HepG2 (cell line): ENCODE measurements around the gene RBL1. TPM values are rescaled to one million over a fixed set of nuclear protein-coding genes. Genes with fewer than 3 reads are reported as not detected.

ENCODE experiments used
- ATAC-seq: fragments of 200-7000 bp; cut with Tn5 transposase; 3 replicates; pipeline ENCODE4 v1.9.1; 2020; ENCODE audit warnings: mild to moderate bottlenecking, moderate library complexity
- BruUV-seq: library from RNA; stranded (reverse); fragments of 400-500 nt; replicated peaks from 2 replicates; lab custom pipeline; 2021; lab: Mats Ljungman, UMichigan
- CTCF ChIA-PET: fragments of 300-600 bp; formaldehyde crosslinking; extraction: SDS; loops from one replicate; lab custom pipeline; 2021; ENCODE audit warnings: low total read pairs, inconsistent platforms, low intra/inter-chr PET ratio; lab: Yijun Ruan, JAX
- POLR2A ChIA-PET: fragments of 350-600 bp; sonication (Branson Sonifier 250); formaldehyde crosslinking; loops from one replicate; lab custom pipeline; 2020; ENCODE audit warnings: antibody characterized with exemption, inconsistent platforms; lab: Yijun Ruan, JAX
- DNase-seq: peaks from one replicate; pipeline ENCODE4 v3.0.0-alpha.2; 2015; ENCODE audit warnings: low spot score
- FAIRE-seq: peaks from 3 replicates; lab custom pipeline; 2011; peaks lifted over from hg19 to GRCh38; lab: Jason Lieb, UNC
- H2AFZ ChIP-seq: one replicate; pipeline ENCODE4 v1.6.1; 2011; ENCODE audit warnings: low read length, inconsistent platforms
- H3K27ac ChIP-seq: fragments of 300-600 bp; 3 replicates; pipeline ENCODE4 v1.8.0; 2011; ENCODE audit warnings: mixed run types, mild to moderate bottlenecking, mixed read lengths, low read length, inconsistent platforms; ENCODE audit not compliant: insufficient read depth; ENCODE audit errors: extremely low read length
- H3K27me3 ChIP-seq, 2 experiments: fragments of 200-600 bp in 1 of 2; 2 replicates in 1 of 2; 3 replicates in 1 of 2; pipeline versions ENCODE4 v1.6.0 to v1.8.0; 2011; ENCODE audit warnings: low read length in 2 of 2, mild to moderate bottlenecking in 2 of 2, moderate library complexity in 2 of 2, inconsistent platforms in 1 of 2; ENCODE audit not compliant: insufficient read depth in 2 of 2, control insufficient read depth in 1 of 2
- H3K36me3 ChIP-seq, 2 experiments: fragments of 200-600 bp in 1 of 2; replicated peaks in 1 of 2; 2 replicates in 1 of 2; 3 replicates in 1 of 2; pipeline versions ENCODE4 v1.5.1 to v1.8.0; 2011; ENCODE audit warnings: low read length in 2 of 2, inconsistent platforms in 1 of 2; ENCODE audit not compliant: insufficient read depth in 2 of 2, control insufficient read depth in 1 of 2
- H3K4me1 ChIP-seq: 2 replicates; pipeline ENCODE4 v1.5.1; 2012; ENCODE audit warnings: low read length, inconsistent platforms; ENCODE audit not compliant: insufficient read depth
- H3K4me2 ChIP-seq: 2 replicates; pipeline ENCODE4 v1.6.0; 2011; ENCODE audit warnings: low read depth, low read length, inconsistent platforms
- H3K4me3 ChIP-seq, 3 experiments: fragments of 200-600 bp in 1 of 3; sonication (generic), shearing (Covaris generic) in 1 of 3; replicated peaks in 1 of 3; 2 replicates each; pipeline ENCODE4 v1.5.1; 2011 to 2016; ENCODE audit warnings: low read length in 3 of 3, inconsistent platforms in 2 of 3, low read depth in 2 of 3, mild to moderate bottlenecking in 2 of 3, control low read depth in 1 of 3, mixed read lengths in 1 of 3; ENCODE audit not compliant: insufficient read depth in 1 of 3
- H3K79me2 ChIP-seq: one replicate; pipeline ENCODE4 v1.6.1; 2011; ENCODE audit warnings: low read length, inconsistent platforms; ENCODE audit not compliant: insufficient read depth
- H3K9ac ChIP-seq: 2 replicates; pipeline ENCODE4 v1.6.0; 2011; ENCODE audit warnings: mild to moderate bottlenecking, low read depth, low read length, inconsistent platforms; ENCODE audit not compliant: insufficient read depth
- H3K9me3 ChIP-seq: 2 replicates; pipeline ENCODE4 v1.5.1; 2012; ENCODE audit warnings: mild to moderate bottlenecking, low read length
- H4K20me1 ChIP-seq: 2 replicates; pipeline ENCODE4 v1.6.0; 2011; ENCODE audit warnings: inconsistent platforms, mild to moderate bottlenecking, low read length, moderate library complexity; ENCODE audit not compliant: insufficient read depth
- ATF7 ChIP-seq, 2 experiments: fragments of 450-650 bp in 1 of 2; sonication (generic) in 1 of 2; formaldehyde crosslinking in 1 of 2; IDR thresholded peaks; 2 replicates each; pipeline versions ENCODE4 v1.4.0 to v1.6.1; 2016 to 2020; ENCODE audit warnings: antibody characterized with exemption in 1 of 2, mild to moderate bottlenecking in 1 of 2, missing genetic modification reagents in 1 of 2
- RERE ChIP-seq: IDR thresholded peaks from 2 replicates; pipeline ENCODE4 v1.6.1; 2016; ENCODE audit warnings: low read depth, missing genetic modification reagents, missing compliant biosample characterization
- ZNF138 ChIP-seq: sonication (generic); formaldehyde crosslinking; IDR thresholded peaks from 2 replicates; pipeline ENCODE4 v1.5.0; 2020; ENCODE audit warnings: mild to moderate bottlenecking, low read depth, missing genetic modification reagents
- ZNF280B ChIP-seq: sonication (generic); formaldehyde crosslinking; IDR thresholded peaks from 2 replicates; pipeline ENCODE4 v1.5.0; 2020; ENCODE audit warnings: missing genetic modification reagents, mild to moderate bottlenecking, borderline replicate concordance
- ZNF773 ChIP-seq: sonication (generic); formaldehyde crosslinking; IDR thresholded peaks from 2 replicates; pipeline ENCODE4 v1.4.0; 2020; ENCODE audit warnings: missing genetic modification reagents, borderline replicate concordance
- WGBS: methylation state at CpG from one replicate; pipeline ENCODE4 v1.1.6; 2017; ENCODE audit warnings: low lambda C conversion rate; 5-methylcytosine and 5-hydroxymethylcytosine counted together
- in situ Hi-C: cut with HindIII; loops from 2 replicates; pipeline ENCODE4 v1.10.0; 2017; ENCODE audit warnings: low pct_unique_long_range_greater_than_20kb; ENCODE audit not compliant: extremely low pct_ligation_motif_present
- intact Hi-C: fragments of 100-400 bp; cut with micrococcal nuclease; formaldehyde crosslinking; loops from one replicate; pipeline ENCODE4 v1.10.0; 2022; ENCODE audit not compliant: unreplicated experiment
- polyA plus RNA-seq, 8 experiments: library from polyadenylated mRNA; depleted of rRNA in 3 of 8; stranded (reverse) in 7 of 8; unstranded in 1 of 8; fragments of >200 nt; fragmentation: Illumina TruSeq in 4 of 8; extraction: Trizol in 4 of 8; gene quantifications; 2 replicates each; pipeline versions ENCODE4 v1.2.1 to v1.2.3, GENCODE V29; 2011 to 2016; ENCODE audit warnings: low read depth in 4 of 8, missing spikeins in 1 of 8, mixed read lengths in 1 of 8; ENCODE audit not compliant: insufficient read depth in 1 of 8
- total RNA-seq, 5 experiments: library from RNA; depleted of rRNA; stranded (reverse); fragments of >200 nt; fragmentation: Illumina TruSeq; extraction: Trizol; gene quantifications; 2 replicates each; pipeline ENCODE4 v1.2.3, GENCODE V29; 2016; ENCODE audit warnings: low read depth in 1 of 5

The RBL1 gene
- total and polyA plus RNA-seq, 2 of the 13 experiments (the other 11 are each of a cell fraction or from before 2014, with no cell fraction given) = 6.0 to 27.5 TPM

- 92% methylated on average over 3 of the region's 3 CpGs for WGBS
- no peaks in the 10 kb centered on the region for H4K20me1 ChIP-seq
- intact Hi-C loops (no loop called here), in situ Hi-C loops (no loop called here)
- TF ChIP-seq ZNF280B (CRISPR knock-in tag) (no peak), ZNF773 (no peak), ZNF138 (CRISPR knock-in tag) (no peak), ATF7 (IDR thresholded peaks at IDR 0.05) (peak; percentile 73), ATF7 (CRISPR knock-in tag; IDR thresholded peaks at IDR 0.05) (no peak), RERE (CRISPR knock-in tag) (no peak)
- TF ChIP-seq, all 625 proteins: peak for 1
- Histone ChIP-seq H3K9me3 (no peaks in the 10 kb centered on the region), H3K4me1 (no peaks in the 10 kb centered on the region), H3K79me2 (peaks cover 22% of the 10 kb centered on the region), H2AFZ (no peak overlapping the region), H3K27me3 (no peaks in the 10 kb centered on the region), H3K36me3 (peaks cover 11 to 39% of the 10 kb centered on the region in 2 experiments), H3K27ac (no peak overlapping the region), H3K9ac (no peak overlapping the region), H3K4me2 (no peak overlapping the region), H3K4me3 (no peak overlapping the region)
- ChIA-PET CTCF (no interaction called here), POLR2A (no interaction called here)
- DNase-seq = no peak
- ATAC-seq = no peak
- FAIRE-seq = no peak
- BruUV-seq = no TSS peak
Observed at GRCh38 chr20:37075932-37076685, 19.7 kb downstream of the RBL1 start.
